ENCODE measurements around the gene ZNF747.

DNA sequence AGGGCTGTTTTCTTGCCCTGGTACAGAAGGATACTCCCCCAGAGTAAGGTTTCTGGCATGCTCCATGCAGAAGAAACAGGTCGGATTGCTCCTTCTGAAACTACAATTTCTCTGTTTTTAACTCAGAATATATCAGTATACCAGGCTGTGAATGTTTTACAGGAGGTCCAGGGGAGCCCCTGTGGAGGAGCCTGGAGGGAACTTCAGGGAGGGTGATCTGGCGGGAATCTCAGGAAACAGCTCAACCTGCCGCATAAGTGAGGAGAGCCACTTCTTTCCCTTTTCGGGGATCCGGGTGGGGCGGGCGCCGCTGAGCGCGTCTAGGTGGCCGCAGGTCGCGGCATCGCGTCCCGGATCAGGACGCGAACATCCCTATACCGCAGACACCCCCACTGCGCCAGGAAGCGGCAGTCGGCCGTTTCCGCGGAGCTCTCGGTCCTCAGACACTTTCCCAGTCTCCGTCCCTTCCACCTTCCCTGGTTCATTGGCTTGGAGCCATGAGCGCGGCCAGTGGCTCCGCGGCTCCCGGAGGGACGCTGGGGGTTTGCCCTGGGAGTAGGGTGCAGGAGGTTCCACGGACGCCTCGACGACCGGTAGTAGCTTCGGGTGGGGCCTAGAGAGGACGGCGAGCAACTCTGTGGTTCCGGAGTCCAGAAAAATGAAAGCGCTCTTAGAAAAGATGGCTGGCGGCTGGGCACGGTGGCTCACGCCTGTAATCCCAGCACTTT, 26.6 kb upstream of the ZNF747 start:
- TF ChIP-seq, protein P1, sequence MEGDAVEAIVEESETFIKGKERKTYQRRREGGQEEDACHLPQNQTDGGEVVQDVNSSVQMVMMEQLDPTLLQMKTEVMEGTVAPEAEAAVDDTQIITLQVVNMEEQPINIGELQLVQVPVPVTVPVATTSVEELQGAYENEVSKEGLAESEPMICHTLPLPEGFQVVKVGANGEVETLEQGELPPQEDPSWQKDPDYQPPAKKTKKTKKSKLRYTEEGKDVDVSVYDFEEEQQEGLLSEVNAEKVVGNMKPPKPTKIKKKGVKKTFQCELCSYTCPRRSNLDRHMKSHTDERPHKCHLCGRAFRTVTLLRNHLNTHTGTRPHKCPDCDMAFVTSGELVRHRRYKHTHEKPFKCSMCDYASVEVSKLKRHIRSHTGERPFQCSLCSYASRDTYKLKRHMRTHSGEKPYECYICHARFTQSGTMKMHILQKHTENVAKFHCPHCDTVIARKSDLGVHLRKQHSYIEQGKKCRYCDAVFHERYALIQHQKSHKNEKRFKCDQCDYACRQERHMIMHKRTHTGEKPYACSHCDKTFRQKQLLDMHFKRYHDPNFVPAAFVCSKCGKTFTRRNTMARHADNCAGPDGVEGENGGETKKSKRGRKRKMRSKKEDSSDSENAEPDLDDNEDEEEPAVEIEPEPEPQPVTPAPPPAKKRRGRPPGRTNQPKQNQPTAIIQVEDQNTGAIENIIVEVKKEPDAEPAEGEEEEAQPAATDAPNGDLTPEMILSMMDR (conservative IDR thresholded peaks at IDR 0.05; ENCODE audit: low read depth, low read length), result no peak
- TF ChIP-seq EZH2 (IDR thresholded peaks at IDR 0.05; ENCODE audit: low read length, unreplicated experiment), result no peak
